ENCODE measurements around the gene LMTK3.

DNA sequence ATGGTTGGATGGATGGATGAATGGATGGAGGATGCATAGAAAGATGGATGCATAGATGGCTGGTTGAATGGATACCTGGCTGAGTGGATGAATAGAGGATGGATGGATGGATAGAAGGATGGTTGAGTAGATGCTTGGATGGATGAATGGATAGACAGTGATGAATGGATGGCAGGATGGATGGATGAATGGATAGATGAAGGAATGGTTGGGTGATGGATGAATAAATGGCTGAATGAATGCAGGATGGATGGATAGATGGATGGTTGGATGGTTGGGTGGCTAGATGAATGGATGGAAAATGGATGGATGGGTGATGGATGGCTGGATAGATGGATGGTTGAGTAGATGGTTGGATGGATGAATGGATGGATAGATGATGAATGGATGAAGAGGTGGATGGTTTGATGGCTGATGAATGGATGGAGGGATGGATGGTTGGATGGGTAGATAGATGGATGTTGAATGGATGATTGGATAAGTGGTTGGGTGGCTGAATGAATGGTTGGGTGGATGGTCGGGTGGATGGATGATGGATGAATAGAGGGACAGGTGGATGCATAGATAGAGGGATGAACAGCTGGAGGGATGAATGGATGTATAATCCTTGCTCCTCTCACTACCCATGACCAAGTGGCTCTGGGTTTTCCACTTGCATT lies 36.7 kb upstream of the LMTK3 start:
- TF ChIP-seq EZH2 (IDR thresholded peaks at IDR 0.05): no peak
- TF ChIP-seq, protein P1, sequence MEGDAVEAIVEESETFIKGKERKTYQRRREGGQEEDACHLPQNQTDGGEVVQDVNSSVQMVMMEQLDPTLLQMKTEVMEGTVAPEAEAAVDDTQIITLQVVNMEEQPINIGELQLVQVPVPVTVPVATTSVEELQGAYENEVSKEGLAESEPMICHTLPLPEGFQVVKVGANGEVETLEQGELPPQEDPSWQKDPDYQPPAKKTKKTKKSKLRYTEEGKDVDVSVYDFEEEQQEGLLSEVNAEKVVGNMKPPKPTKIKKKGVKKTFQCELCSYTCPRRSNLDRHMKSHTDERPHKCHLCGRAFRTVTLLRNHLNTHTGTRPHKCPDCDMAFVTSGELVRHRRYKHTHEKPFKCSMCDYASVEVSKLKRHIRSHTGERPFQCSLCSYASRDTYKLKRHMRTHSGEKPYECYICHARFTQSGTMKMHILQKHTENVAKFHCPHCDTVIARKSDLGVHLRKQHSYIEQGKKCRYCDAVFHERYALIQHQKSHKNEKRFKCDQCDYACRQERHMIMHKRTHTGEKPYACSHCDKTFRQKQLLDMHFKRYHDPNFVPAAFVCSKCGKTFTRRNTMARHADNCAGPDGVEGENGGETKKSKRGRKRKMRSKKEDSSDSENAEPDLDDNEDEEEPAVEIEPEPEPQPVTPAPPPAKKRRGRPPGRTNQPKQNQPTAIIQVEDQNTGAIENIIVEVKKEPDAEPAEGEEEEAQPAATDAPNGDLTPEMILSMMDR (IDR thresholded peaks at IDR 0.05): no peak

Data from neural progenitor cell (in vitro differentiated cells).